GM21528 (cell line): ENCODE measurements around the gene HAUS1.

Experiments
- ATAC-seq: cut with Tn5 transposase; IDR thresholded peaks from one replicate; pipeline ENCODE4 v1.9.1; 2021; ENCODE audit warnings: mild to moderate bottlenecking, moderate library complexity; ENCODE audit not compliant: unreplicated experiment, low FRiP score

The HAUS1 gene

GRCh38 chr18:46104128-46104911, at the start of gene HAUS1:
HAUS1 (plus strand) TSS chr18:46104385; CDS start chr18:46104412, 27 bp downstream.
- ATAC-seq = peak; percentile 91

GRCh38 chr18:46054956-46055837, 49.0 kb upstream of the HAUS1 start:
- no peak for ATAC-seq

GRCh38 chr18:46055838-46056230, 48.4 kb upstream of the HAUS1 start:
- ATAC-seq = no peak

GRCh38 chr18:46060359-46060841, 43.8 kb upstream of the HAUS1 start:
- ATAC-seq = no peak

- no peak for ATAC-seq
Observed at GRCh38 chr18:46061387-46061786, 42.8 kb upstream of the HAUS1 start.

GRCh38 chr18:46061796-46062195, 42.4 kb upstream of the HAUS1 start:
- ATAC-seq = no peak

GRCh38 chr18:46062781-46063180, 41.4 kb upstream of the HAUS1 start:
- ATAC-seq = no peak

GRCh38 chr18:46067438-46068007, 36.7 kb upstream of the HAUS1 start:
- ATAC-seq = no peak

- ATAC-seq = no peak
Observed at GRCh38 chr18:46068763-46069162, 35.4 kb upstream of the HAUS1 start.

GRCh38 chr18:46069524-46069923, 34.7 kb upstream of the HAUS1 start:
- no peak for ATAC-seq

- no peak for ATAC-seq
Observed at GRCh38 chr18:46070232-46070631, 34.0 kb upstream of the HAUS1 start.

- ATAC-seq = peak; percentile 10
Observed at GRCh38 chr18:46070815-46071652, 33.2 kb upstream of the HAUS1 start.

GRCh38 chr18:46071653-46072375, 32.4 kb upstream of the HAUS1 start, which contains the start of gene PSTPIP2:
PSTPIP2 (minus strand) TSS chr18:46072260; CDS start chr18:46072188, 72 bp downstream.
- ATAC-seq = peak; percentile 68

GRCh38 chr18:46072376-46072867, 31.8 kb upstream of the HAUS1 start:
- no peak for ATAC-seq

- ATAC-seq = no peak
Observed at GRCh38 chr18:46072959-46073358, 31.2 kb upstream of the HAUS1 start.

GRCh38 chr18:46073474-46074331, 30.5 kb upstream of the HAUS1 start:
- ATAC-seq = no peak

- ATAC-seq = no peak
Observed at GRCh38 chr18:46079336-46079735, 24.8 kb upstream of the HAUS1 start.

- no peak for ATAC-seq
Observed at GRCh38 chr18:46080156-46080555, 24.0 kb upstream of the HAUS1 start.
